Uterus (tissue), 4 donors: Measurements from ENCODE around the gene AHNAK. TPM values are rescaled to one million over a fixed set of nuclear protein-coding genes. Genes with fewer than 3 reads are reported as not detected.
A peak's percentile ranks its signal among the peaks of the same experiment; 100 is the strongest.

ENCODE experiments used
- DNase-seq, 2 donors: peaks; one replicate each; pipeline ENCODE4 v3.0.0-alpha.2; 2019 to 2020
- H3K27ac ChIP-seq, 2 donors: fragments of 200-600 bp; sonication (generic); 1 replicate in 1 of 2; 2 replicates in 1 of 2; pipeline ENCODE4 v1.5.1; 2016 to 2018
- H3K27me3 ChIP-seq, 2 donors: fragments of 200-600 bp; sonication (generic); one replicate each; pipeline ENCODE4 v1.5.1; 2018 to 2019; ENCODE audit warnings: control low read depth in 1 of 2
- H3K36me3 ChIP-seq, 2 donors: fragments of 200-600 bp; sonication (generic); one replicate each; pipeline ENCODE4 v1.5.1; 2019; ENCODE audit warnings: control low read depth in 1 of 2
- H3K4me1 ChIP-seq, 2 donors: fragments of 200-600 bp; sonication (generic); one replicate each; pipeline ENCODE4 v1.5.1; 2018 to 2019; ENCODE audit warnings: control low read depth in 1 of 2
- H3K4me3 ChIP-seq, 2 donors: fragments of 200-600 bp; sonication (generic); 1 replicate in 1 of 2; 2 replicates in 1 of 2; pipeline ENCODE4 v1.5.1; 2018 to 2019; ENCODE audit warnings: mild to moderate bottlenecking in 1 of 2
- H3K9me3 ChIP-seq, 2 donors: fragments of 200-600 bp; sonication (generic); one replicate each; pipeline ENCODE4 v1.5.1; 2019; ENCODE audit warnings: control low read depth in 1 of 2
- POLR2A ChIP-seq, 2 donors: fragments of 450-650 bp; IDR thresholded peaks; one replicate each; pipeline ENCODE4 v1.6.1; 2016; ENCODE audit warnings: antibody characterized with exemption in 2 of 2, mild to moderate bottlenecking in 1 of 2, moderate library complexity in 1 of 2
- intact Hi-C: fragments of 100-400 bp; cut with DNase I; formaldehyde crosslinking; loops from one replicate; pipeline ENCODE4 v1.15.1; 2023; ENCODE audit warnings: low total_unique reads
- total RNA-seq, 4 donors: library from RNA; depleted of rRNA in 3 of 4; stranded (reverse); fragments of >200 nt in 3 of 4; gene quantifications; one replicate each; pipeline versions ENCODE4 v1.1.0 to v1.2.4, GENCODE V29; 2014 to 2023
- TF ChIP-seq, protein P1 (sequence below), 4 experiments: fragments of 200-600 bp in 2 of 4; fragments of 450-650 bp in 2 of 4; sonication (generic) in 2 of 4; IDR thresholded peaks; one replicate each; pipeline ENCODE4 v1.5.1; 2016 to 2019; ENCODE audit warnings: antibody characterized with exemption in 4 of 4, mild to moderate bottlenecking in 2 of 4, moderate library complexity in 1 of 4
- donor health status: DM: yes; HTN: yes; CAD: no.

Gene AHNAK
- total RNA-seq, 4 donors from 2014 or later, result 452 to 1,353 (median 779) TPM

DNA sequence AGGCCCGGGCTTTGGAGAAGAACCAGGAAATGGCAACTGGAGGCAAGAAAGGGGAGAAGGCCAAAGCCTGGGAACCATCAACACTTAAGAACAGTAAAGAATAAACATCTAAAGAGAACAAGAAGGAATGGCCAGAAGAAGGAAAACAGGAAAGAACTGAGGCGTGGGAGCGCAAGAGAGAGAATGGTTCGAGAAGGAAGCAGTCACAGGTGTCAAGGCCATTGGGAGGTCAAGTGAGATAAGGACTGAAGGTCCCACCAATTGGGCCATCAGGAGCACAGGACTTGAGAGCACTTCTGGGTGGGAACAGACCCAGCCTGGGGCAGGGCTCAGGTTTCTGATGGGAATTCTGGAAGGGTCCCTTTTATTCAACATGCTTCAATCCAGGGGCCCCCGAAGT, 128.5 kb downstream of the AHNAK start:
- peak overlapping the region; percentile 76 to 90 for H3K27ac ChIP-seq

DNA sequence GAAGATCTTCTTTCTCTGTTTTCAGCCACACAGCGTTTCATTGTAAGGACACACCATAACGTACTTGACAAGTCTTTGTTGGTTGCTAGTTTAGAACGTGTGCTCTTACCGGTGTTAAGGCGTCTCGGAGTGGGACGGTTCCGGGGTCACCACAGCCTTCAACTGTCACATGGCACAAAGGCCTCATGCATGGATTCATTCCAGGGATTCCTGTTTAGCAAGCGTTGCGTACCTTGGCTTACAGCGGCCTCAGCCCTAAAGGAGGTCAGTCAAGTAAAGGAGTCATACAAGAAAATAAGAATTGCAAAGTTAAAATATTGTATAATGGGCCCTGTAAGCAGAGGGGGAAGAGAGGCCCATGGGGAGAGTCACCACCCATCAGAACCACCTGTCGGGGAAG, 130.0 kb downstream of the AHNAK start:
- no peak for DNase-seq
- no peak overlapping the region for H3K4me3 ChIP-seq
- no peak overlapping the region for H3K27ac ChIP-seq
- H3K9me3 ChIP-seq, result no peaks in the 10 kb centered on the region
- intact Hi-C loops, result no loop called here
- no peaks in the 10 kb centered on the region for H3K27me3 ChIP-seq
- H3K4me1 ChIP-seq, result peaks cover 0 to 5% of the 10 kb centered on the region in 2 donors
- no peaks in the 10 kb centered on the region for H3K36me3 ChIP-seq
- TF ChIP-seq, protein P1, sequence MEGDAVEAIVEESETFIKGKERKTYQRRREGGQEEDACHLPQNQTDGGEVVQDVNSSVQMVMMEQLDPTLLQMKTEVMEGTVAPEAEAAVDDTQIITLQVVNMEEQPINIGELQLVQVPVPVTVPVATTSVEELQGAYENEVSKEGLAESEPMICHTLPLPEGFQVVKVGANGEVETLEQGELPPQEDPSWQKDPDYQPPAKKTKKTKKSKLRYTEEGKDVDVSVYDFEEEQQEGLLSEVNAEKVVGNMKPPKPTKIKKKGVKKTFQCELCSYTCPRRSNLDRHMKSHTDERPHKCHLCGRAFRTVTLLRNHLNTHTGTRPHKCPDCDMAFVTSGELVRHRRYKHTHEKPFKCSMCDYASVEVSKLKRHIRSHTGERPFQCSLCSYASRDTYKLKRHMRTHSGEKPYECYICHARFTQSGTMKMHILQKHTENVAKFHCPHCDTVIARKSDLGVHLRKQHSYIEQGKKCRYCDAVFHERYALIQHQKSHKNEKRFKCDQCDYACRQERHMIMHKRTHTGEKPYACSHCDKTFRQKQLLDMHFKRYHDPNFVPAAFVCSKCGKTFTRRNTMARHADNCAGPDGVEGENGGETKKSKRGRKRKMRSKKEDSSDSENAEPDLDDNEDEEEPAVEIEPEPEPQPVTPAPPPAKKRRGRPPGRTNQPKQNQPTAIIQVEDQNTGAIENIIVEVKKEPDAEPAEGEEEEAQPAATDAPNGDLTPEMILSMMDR (IDR thresholded peaks at IDR 0.05), result no peak
- no peak for TF ChIP-seq POLR2A (IDR thresholded peaks at IDR 0.05)

More for the DNA sequence above, 128.5 kb downstream of the AHNAK start:
- intact Hi-C loops, result no loop called here
- TF ChIP-seq POLR2A (IDR thresholded peaks at IDR 0.05), result no peak
- Histone ChIP-seq H3K4me1 (peaks cover 0 to 5% of the 10 kb centered on the region in 2 donors), H3K36me3 (no peaks in the 10 kb centered on the region), H3K9me3 (no peaks in the 10 kb centered on the region), H3K27me3 (no peaks in the 10 kb centered on the region), H3K4me3 (no peak overlapping the region)
- DNase-seq, result no peak

DNA sequence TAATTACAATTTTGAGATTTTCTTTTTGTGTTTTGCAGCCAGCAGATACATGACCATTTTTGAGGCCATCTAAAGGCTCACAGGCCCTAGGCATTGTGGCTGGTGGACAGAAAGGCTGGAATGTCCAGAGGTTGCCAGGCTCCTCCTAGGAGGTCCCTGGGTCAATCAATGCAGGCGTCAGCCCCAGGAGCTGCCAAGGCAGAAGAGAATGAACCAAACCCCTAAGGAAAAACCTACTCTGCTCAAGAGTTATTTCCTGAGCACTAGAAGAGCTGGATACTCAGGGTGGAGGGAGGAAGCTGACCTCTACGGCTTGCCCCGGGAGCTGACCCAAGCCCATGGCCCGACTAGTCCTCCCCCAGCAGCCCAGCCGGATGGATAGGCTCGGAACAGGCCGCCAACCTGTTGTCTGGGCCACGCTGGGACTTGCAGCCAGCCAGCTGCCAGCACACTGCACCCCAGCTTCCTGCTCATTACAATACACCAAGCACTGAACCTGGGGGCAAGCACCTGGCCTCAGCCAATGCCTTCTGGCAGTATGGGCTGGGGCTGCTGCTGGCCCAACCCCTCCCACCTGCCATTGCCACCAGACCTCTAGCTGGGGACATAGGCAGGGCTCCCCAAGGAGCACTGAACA, 133.4 kb downstream of the AHNAK start:
- intact Hi-C loops, result no loop called here
- Histone ChIP-seq H3K4me1 (no peaks in the 10 kb centered on the region), H3K4me3 (no peak overlapping the region), H3K27ac (no peak overlapping the region), H3K36me3 (no peaks in the 10 kb centered on the region), H3K9me3 (no peaks in the 10 kb centered on the region), H3K27me3 (no peaks in the 10 kb centered on the region)
- no peak for DNase-seq
- TF ChIP-seq, protein P1 (IDR thresholded peaks at IDR 0.05), result no peak
- no peak for TF ChIP-seq POLR2A (IDR thresholded peaks at IDR 0.05)

DNA sequence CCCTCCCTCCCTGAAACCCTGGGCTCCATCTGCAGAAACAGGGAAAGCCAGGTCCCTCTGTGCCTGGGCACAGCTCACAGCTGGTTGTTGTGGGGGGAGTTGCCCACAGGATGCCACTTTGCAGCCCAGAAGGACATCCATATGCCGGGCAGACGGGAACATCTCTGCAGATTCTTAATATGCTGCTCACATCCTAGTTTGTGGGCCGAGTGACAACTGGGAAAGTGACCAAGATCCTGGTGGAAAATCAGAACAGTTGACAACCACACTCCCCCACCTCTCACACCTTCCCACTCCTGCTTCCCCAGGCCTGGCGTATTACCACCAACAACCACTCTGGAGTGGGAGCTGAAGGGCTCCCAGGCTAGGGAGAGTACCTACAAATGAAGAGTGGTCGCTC, 135.1 kb downstream of the AHNAK start:
- Histone ChIP-seq H3K4me3 (no peak overlapping the region), H3K27ac (no peak overlapping the region), H3K27me3 (no peaks in the 10 kb centered on the region), H3K36me3 (no peaks in the 10 kb centered on the region), H3K9me3 (no peaks in the 10 kb centered on the region), H3K4me1 (no peaks in the 10 kb centered on the region)
- DNase-seq, result no peak
- intact Hi-C loops, result no loop called here
- TF ChIP-seq, protein P1 (IDR thresholded peaks at IDR 0.05), result no peak
- TF ChIP-seq POLR2A (IDR thresholded peaks at IDR 0.05), result no peak

DNA sequence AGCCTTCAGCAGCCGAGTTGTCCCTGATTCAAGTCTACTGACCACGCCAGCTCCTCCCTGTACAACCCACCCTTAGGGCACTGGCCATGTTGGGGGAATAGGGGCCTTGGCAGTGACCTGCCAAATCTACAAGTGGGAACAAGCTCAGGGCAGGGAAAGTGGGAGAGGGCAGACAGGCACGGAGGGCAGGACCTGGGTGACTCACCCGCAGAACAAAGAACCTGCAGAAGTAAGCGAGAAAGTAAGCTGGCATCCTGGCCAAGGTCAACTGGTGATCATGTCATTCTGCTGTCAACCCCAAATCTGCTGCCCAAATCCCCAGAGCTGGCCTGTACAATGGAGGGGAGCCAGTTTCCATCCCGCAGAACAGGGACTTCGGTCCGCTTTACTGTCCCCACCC, 135.6 kb downstream of the AHNAK start:
- Histone ChIP-seq H3K4me3 (no peak overlapping the region), H3K36me3 (no peaks in the 10 kb centered on the region), H3K27ac (no peak overlapping the region), H3K27me3 (no peaks in the 10 kb centered on the region), H3K9me3 (no peaks in the 10 kb centered on the region), H3K4me1 (no peaks in the 10 kb centered on the region)
- no peak for TF ChIP-seq POLR2A (IDR thresholded peaks at IDR 0.05)
- TF ChIP-seq, protein P1 (IDR thresholded peaks at IDR 0.05), result no peak
- no peak for DNase-seq
- intact Hi-C loops, result no loop called here

DNA sequence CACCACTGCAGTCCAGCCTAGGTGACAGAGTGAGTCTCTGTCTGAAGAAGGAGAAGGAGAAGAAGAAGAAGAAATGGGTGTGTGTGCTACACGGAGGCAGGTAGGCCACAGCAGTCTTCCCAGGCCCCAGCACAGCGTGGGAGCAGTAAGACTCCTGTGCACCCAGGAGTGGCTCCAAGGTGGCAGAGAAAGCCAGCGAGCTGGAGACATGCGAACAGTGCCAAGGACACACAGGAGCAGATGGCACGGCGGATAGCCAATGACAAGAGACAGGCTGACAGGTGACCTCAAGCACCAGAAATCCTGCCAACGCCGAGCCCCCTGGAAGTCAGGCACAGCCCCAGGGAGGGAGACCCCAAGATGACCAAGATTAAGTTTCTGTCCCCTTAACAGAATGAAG, 136.8 kb downstream of the AHNAK start:
- DNase-seq, result no peak
- Histone ChIP-seq H3K4me3 (no peak overlapping the region), H3K36me3 (no peaks in the 10 kb centered on the region), H3K27ac (no peak overlapping the region), H3K9me3 (no peaks in the 10 kb centered on the region), H3K4me1 (no peaks in the 10 kb centered on the region), H3K27me3 (no peaks in the 10 kb centered on the region)
- TF ChIP-seq POLR2A (IDR thresholded peaks at IDR 0.05), result no peak
- TF ChIP-seq, protein P1 (IDR thresholded peaks at IDR 0.05), result no peak
- intact Hi-C loops, result no loop called here
